Thyroid gland (tissue), 4 donors: ENCODE measurements around the gene CFAP251. TPM values are rescaled to one million over a fixed set of nuclear protein-coding genes. Genes with fewer than 3 reads are reported as not detected.

ENCODE experiments used
- DNase-seq, 2 donors: peaks; one replicate each; pipeline ENCODE4 v3.0.0-alpha.2; 2019
- H3K27ac ChIP-seq, 3 donors: fragments of 200-600 bp; sonication (generic); 1 replicate in 2 of 3; 2 replicates in 1 of 3; pipeline ENCODE4 v1.5.1; 2016 to 2019; ENCODE audit warnings: mild to moderate bottlenecking in 1 of 3, moderate library complexity in 1 of 3
- H3K27me3 ChIP-seq: fragments of 200-600 bp; sonication (generic); one replicate; pipeline ENCODE4 v1.5.1; 2019
- H3K36me3 ChIP-seq, 2 donors: fragments of 200-600 bp; sonication (generic); one replicate each; pipeline ENCODE4 v1.5.1; 2016 to 2019
- H3K4me1 ChIP-seq, 2 donors: fragments of 200-600 bp; sonication (generic); one replicate each; pipeline ENCODE4 v1.5.1; 2017 to 2019
- H3K4me3 ChIP-seq, 3 donors: fragments of 200-600 bp; sonication (generic); replicated peaks in 1 of 3; 1 replicate in 2 of 3; 2 replicates in 1 of 3; pipeline ENCODE4 v1.5.1; 2016; ENCODE audit warnings: mild to moderate bottlenecking in 1 of 3
- H3K9me3 ChIP-seq: fragments of 200-600 bp; sonication (generic); one replicate; pipeline ENCODE4 v1.5.1; 2017
- CTCF ChIP-seq, 6 experiments: fragments of 200-600 bp in 3 of 6; fragments of 450-650 bp in 3 of 6; sonication (generic) in 3 of 6; IDR thresholded peaks; one replicate each; pipeline ENCODE4 v1.5.1; 2016 to 2019; ENCODE audit warnings: antibody characterized with exemption in 6 of 6, mild to moderate bottlenecking in 2 of 6, inconsistent platforms in 1 of 6, moderate library complexity in 1 of 6
- POLR2A ChIP-seq, 2 donors: fragments of 450-650 bp; IDR thresholded peaks; one replicate each; pipeline ENCODE4 v1.6.1; 2017; ENCODE audit warnings: antibody characterized with exemption in 2 of 2, mild to moderate bottlenecking in 2 of 2, moderate library complexity in 1 of 2
- WGBS, 2 donors: methylation state at CpG; one replicate each; pipeline ENCODE4 v1.1.5; 2017; 5-methylcytosine and 5-hydroxymethylcytosine counted together
- intact Hi-C: fragments of 100-400 bp; cut with DNase I; formaldehyde crosslinking; loops from one replicate; pipeline ENCODE4 v1.15.1; 2023
- total RNA-seq, 4 donors: library from RNA; depleted of rRNA; stranded (reverse); fragments of >200 nt; gene quantifications; one replicate each; pipeline ENCODE4 v1.2.3, GENCODE V29; 2016

The CFAP251 gene
- total RNA-seq, 4 donors from 2014 or later = 17.7 to 27.0 (median 23.7) TPM

- intact Hi-C loops = no loop called here
- H3K27ac ChIP-seq = no peak overlapping the region
- no peak for TF ChIP-seq POLR2A (IDR thresholded peaks at IDR 0.05)
- no peak for TF ChIP-seq CTCF (IDR thresholded peaks at IDR 0.05)
- DNase-seq = no peak
- peaks cover 0 to 9% of the 10 kb centered on the region in 2 donors for H3K36me3 ChIP-seq
- 97 to 99% methylated on average over 4 to 5 of the region's 7 CpGs for WGBS, 2 donors
- H3K27me3 ChIP-seq = no peaks in the 10 kb centered on the region
- H3K4me3 ChIP-seq = no peak overlapping the region
- peaks cover 4 to 7% of the 10 kb centered on the region in 2 donors for H3K4me1 ChIP-seq
- no peaks in the 10 kb centered on the region for H3K9me3 ChIP-seq
Measured at GRCh38 chr12:122046145-122046544, 127.8 kb downstream of the CFAP251 start.

GRCh38 chr12:122048151-122048550 is 129.8 kb downstream of the CFAP251 start:
- no peaks in the 10 kb centered on the region for H3K9me3 ChIP-seq
- H3K36me3 ChIP-seq = peaks cover 0 to 9% of the 10 kb centered on the region in 2 donors
- H3K27me3 ChIP-seq = no peaks in the 10 kb centered on the region
- no peak overlapping the region for H3K4me3 ChIP-seq
- 87 to 92% methylated on average over 8 of the region's 8 CpGs for WGBS, 2 donors
- intact Hi-C loops = no loop called here
- no peak for DNase-seq
- H3K4me1 ChIP-seq = peaks cover 3% of the 10 kb centered on the region in 2 donors
- no peak overlapping the region for H3K27ac ChIP-seq
- TF ChIP-seq POLR2A (IDR thresholded peaks at IDR 0.05) (no peak), CTCF (IDR thresholded peaks at IDR 0.05) (no peak)

GRCh38 chr12:122049827-122050226 is 131.4 kb downstream of the CFAP251 start:
- Histone ChIP-seq H3K4me1 (peaks cover 0 to 9% of the 10 kb centered on the region in 2 donors), H3K27me3 (no peaks in the 10 kb centered on the region), H3K27ac (no peak overlapping the region), H3K36me3 (no peaks in the 10 kb centered on the region), H3K4me3 (no peak overlapping the region), H3K9me3 (no peaks in the 10 kb centered on the region)
- TF ChIP-seq POLR2A (IDR thresholded peaks at IDR 0.05) (no peak), CTCF (IDR thresholded peaks at IDR 0.05) (no peak)
- intact Hi-C loops = loop anchor here (5.0 kb wide), 1 partner anchor 147 kb away; no protein-coding TSS in a partner anchor
- DNase-seq = no peak
- WGBS, 2 donors = 93% methylated on average over 9 of the region's 9 CpGs

- Histone ChIP-seq H3K27me3 (no peaks in the 10 kb centered on the region), H3K27ac (peak overlapping the region in 1 of 3 donors; percentile 19), H3K9me3 (no peaks in the 10 kb centered on the region), H3K4me3 (no peak overlapping the region), H3K4me1 (peaks cover 0 to 9% of the 10 kb centered on the region in 2 donors), H3K36me3 (no peaks in the 10 kb centered on the region)
- intact Hi-C loops = loop anchor here (5.0 kb wide), 1 partner anchor 147 kb away; no protein-coding TSS in a partner anchor
- TF ChIP-seq POLR2A (IDR thresholded peaks at IDR 0.05) = no peak
- no peak for TF ChIP-seq CTCF (IDR thresholded peaks at IDR 0.05)
- 84 to 91% methylated on average over 20 of the region's 20 CpGs for WGBS, 2 donors
- DNase-seq = no peak
Measured at GRCh38 chr12:122050706-122051105, 132.3 kb downstream of the CFAP251 start.

GRCh38 chr12:122051231-122051876 is 133.0 kb downstream of the CFAP251 start:
- Histone ChIP-seq H3K9me3 (no peaks in the 10 kb centered on the region), H3K27me3 (no peaks in the 10 kb centered on the region), H3K27ac (peak overlapping the region in 1 of 3 donors; percentile 19), H3K4me1 (peaks cover 0 to 9% of the 10 kb centered on the region in 2 donors), H3K4me3 (no peak overlapping the region), H3K36me3 (no peaks in the 10 kb centered on the region)
- peak in 1 of 2 donors; percentile 25 for DNase-seq
- no peak for TF ChIP-seq POLR2A (IDR thresholded peaks at IDR 0.05)
- TF ChIP-seq CTCF (IDR thresholded peaks at IDR 0.05) = no peak
- intact Hi-C loops = loop anchor here (5.0 kb wide), 1 partner anchor 146 kb away; no protein-coding TSS in a partner anchor
- WGBS, 2 donors = 63 to 76% methylated on average over 10 to 13 of the region's 14 CpGs
